Measurements from ENCODE around the gene MRPL37. TPM values are rescaled to one million over a fixed set of nuclear protein-coding genes. Genes with fewer than 3 reads are reported as not detected.

MRPL37 gene
- total and polyA plus RNA-seq, 2 donors (not counting 3 experiments of a cell fraction or from before 2014, with no cell fraction given) = 45.0 to 109 TPM

DNA sequence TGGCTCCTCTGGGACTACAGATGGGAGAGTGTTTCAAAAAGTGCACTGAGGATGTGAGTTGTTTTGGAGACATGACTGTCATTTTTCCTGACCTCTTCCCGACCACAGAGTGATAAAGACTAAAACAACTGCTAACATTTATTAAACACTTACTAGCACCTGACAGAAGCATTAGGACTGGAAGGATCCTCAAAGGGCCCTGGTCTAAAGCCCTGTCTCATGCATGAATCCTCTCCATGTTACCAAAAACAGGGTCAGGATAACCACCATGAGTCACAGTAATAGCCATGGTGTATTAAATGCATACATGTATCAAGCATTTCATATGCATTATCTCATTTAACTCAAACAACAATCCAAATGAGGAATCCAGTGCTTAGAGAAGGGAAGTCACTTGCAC is 11.7 kb upstream of the MRPL37 start:
- POLR2A ChIA-PET = no interaction called here

DNA sequence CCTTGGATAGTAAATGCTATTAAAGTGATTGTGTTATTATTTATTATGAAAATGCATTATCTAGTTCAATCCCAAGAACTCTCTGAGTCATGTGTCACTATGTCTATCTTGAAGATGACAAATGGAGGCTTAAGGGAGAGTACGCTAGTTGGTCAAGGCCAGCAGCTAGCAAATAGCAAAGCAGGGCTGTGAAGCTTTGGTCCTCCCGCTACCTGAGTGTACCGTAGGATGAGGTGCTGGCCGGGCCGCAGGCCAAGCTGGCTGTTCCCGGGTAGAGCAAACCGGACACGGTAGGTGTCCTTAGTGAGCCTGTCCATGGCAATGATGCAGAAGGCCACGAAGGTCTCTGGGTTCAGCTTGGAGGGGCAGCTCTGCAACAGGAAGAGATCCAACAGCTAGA is 9.4 kb upstream of the MRPL37 start:
- CTCF ChIA-PET = interaction anchor here (1.8 kb wide), 1 partner anchor 9 kb away, joined by 5 read pairs; no protein-coding TSS in a partner anchor
- no peak overlapping the region for H2AFZ ChIP-seq (ENCODE audit: low read depth, low read length)
- TF ChIP-seq POLR2AphosphoS5 (IDR thresholded peaks at IDR 0.05; ENCODE audit: insufficient read depth, low read depth, low read length) = no peak
- TF ChIP-seq, protein P1, sequence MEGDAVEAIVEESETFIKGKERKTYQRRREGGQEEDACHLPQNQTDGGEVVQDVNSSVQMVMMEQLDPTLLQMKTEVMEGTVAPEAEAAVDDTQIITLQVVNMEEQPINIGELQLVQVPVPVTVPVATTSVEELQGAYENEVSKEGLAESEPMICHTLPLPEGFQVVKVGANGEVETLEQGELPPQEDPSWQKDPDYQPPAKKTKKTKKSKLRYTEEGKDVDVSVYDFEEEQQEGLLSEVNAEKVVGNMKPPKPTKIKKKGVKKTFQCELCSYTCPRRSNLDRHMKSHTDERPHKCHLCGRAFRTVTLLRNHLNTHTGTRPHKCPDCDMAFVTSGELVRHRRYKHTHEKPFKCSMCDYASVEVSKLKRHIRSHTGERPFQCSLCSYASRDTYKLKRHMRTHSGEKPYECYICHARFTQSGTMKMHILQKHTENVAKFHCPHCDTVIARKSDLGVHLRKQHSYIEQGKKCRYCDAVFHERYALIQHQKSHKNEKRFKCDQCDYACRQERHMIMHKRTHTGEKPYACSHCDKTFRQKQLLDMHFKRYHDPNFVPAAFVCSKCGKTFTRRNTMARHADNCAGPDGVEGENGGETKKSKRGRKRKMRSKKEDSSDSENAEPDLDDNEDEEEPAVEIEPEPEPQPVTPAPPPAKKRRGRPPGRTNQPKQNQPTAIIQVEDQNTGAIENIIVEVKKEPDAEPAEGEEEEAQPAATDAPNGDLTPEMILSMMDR (IDR thresholded peaks at IDR 0.05; ENCODE audit: extremely low read depth in 1 of 2, insufficient read depth in 1 of 2, low read depth in 1 of 2, low read length in 2 of 2) = no peak
- no peak for TF ChIP-seq FOS (IDR thresholded peaks at IDR 0.05; ENCODE audit: borderline replicate concordance, insufficient read depth, low read length)
- TF ChIP-seq EZH2 (IDR thresholded peaks at IDR 0.05; ENCODE audit: borderline replicate concordance, low read depth, low read length, severe bottlenecking) = no peak
- no peak for TF ChIP-seq GATA2 (IDR thresholded peaks at IDR 0.05; ENCODE audit: insufficient read depth, insufficient read length, low read depth, low read length)
- TF ChIP-seq POLR2A (IDR thresholded peaks at IDR 0.05; ENCODE audit: low read depth, low read length) = no peak
- TF ChIP-seq JUN (IDR thresholded peaks at IDR 0.05; ENCODE audit: borderline replicate concordance, insufficient read depth, insufficient read length, low read depth) = no peak
- TF ChIP-seq, protein P2, sequence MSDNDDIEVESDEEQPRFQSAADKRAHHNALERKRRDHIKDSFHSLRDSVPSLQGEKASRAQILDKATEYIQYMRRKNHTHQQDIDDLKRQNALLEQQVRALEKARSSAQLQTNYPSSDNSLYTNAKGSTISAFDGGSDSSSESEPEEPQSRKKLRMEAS (IDR thresholded peaks at IDR 0.05; ENCODE audit: insufficient read depth, insufficient read length) = no peak
- TF ChIP-seq MYC (IDR thresholded peaks at IDR 0.05; ENCODE audit: low read depth, low read length) = no peak
- POLR2A ChIA-PET = no interaction called here
- H3K4me3 ChIP-seq (replicated peaks in 1 of 3; ENCODE audit: insufficient read depth in 1 of 3, low read depth in 1 of 3, low read length in 3 of 3) = no peak overlapping the region
- BruUV-seq (replicated peaks) = no TSS peak
- H3K27me3 ChIP-seq (ENCODE audit: control insufficient read depth in 2 of 2, insufficient read depth in 2 of 2, low read length in 2 of 2) = no peaks in the 10 kb centered on the region
- H3K4me1 ChIP-seq (ENCODE audit: control insufficient read depth, extremely low read depth, insufficient read depth, low read length) = no peaks in the 10 kb centered on the region
- no peaks in the 10 kb centered on the region for H3K79me2 ChIP-seq (ENCODE audit: control insufficient read depth, insufficient read depth, low read length)
- FAIRE-seq (no peak), DNase-seq (ENCODE audit: low read depth, low spot score) (no peak)
- no peak overlapping the region for H3K4me2 ChIP-seq (ENCODE audit: insufficient read depth, low read length)
- H3K36me3 ChIP-seq (ENCODE audit: control insufficient read depth in 2 of 2, extremely low read depth in 1 of 2, insufficient read depth in 2 of 2, low read length in 2 of 2) = no peaks in the 10 kb centered on the region
- H3K9me1 ChIP-seq (replicated peaks; ENCODE audit: control insufficient read depth, extremely low read depth, insufficient read depth, low read length) = no peaks in the 10 kb centered on the region
- intact Hi-C loops (cut with micrococcal nuclease) (no loop called here), dilution Hi-C loops (cut with MboI; ENCODE audit: extremely low pct_ligation_motif_present, low sequenced_read_pairs) (no loop called here)
- no peak overlapping the region for H3K9ac ChIP-seq (replicated peaks; ENCODE audit: extremely low read depth, insufficient read depth, low read length)
- no peaks in the 10 kb centered on the region for H4K20me1 ChIP-seq (replicated peaks; ENCODE audit: control insufficient read depth, extremely low read depth, insufficient read depth, low read length)
- no peak overlapping the region for H3K27ac ChIP-seq (ENCODE audit: insufficient read depth, low read depth, low read length)
- H3K9me3 ChIP-seq (replicated peaks; ENCODE audit: control insufficient read depth, insufficient read depth, low read length) = no peaks in the 10 kb centered on the region

More for the DNA sequence above, 11.7 kb upstream of the MRPL37 start:
- dilution Hi-C loops (cut with MboI; ENCODE audit: extremely low pct_ligation_motif_present, low sequenced_read_pairs) (no loop called here), intact Hi-C loops (cut with micrococcal nuclease) (no loop called here)
- no peaks in the 10 kb centered on the region for H3K9me1 ChIP-seq (replicated peaks; ENCODE audit: control insufficient read depth, extremely low read depth, insufficient read depth, low read length)
- DNase-seq (ENCODE audit: low read depth, low spot score) (no peak), FAIRE-seq (no peak)
- no peak overlapping the region for H3K4me2 ChIP-seq (ENCODE audit: insufficient read depth, low read length)
- no peak overlapping the region for H3K4me3 ChIP-seq (replicated peaks in 1 of 3; ENCODE audit: insufficient read depth in 1 of 3, low read depth in 1 of 3, low read length in 3 of 3)
- no peaks in the 10 kb centered on the region for H3K36me3 ChIP-seq (ENCODE audit: control insufficient read depth in 2 of 2, extremely low read depth in 1 of 2, insufficient read depth in 2 of 2, low read length in 2 of 2)
- no TSS peak for BruUV-seq (replicated peaks)
- H3K4me1 ChIP-seq (ENCODE audit: control insufficient read depth, extremely low read depth, insufficient read depth, low read length) = no peaks in the 10 kb centered on the region
- H3K79me2 ChIP-seq (ENCODE audit: control insufficient read depth, insufficient read depth, low read length) = no peaks in the 10 kb centered on the region
- no peak overlapping the region for H2AFZ ChIP-seq (ENCODE audit: low read depth, low read length)
- TF ChIP-seq, protein P2 (IDR thresholded peaks at IDR 0.05; ENCODE audit: insufficient read depth, insufficient read length) = no peak
- TF ChIP-seq MYC (IDR thresholded peaks at IDR 0.05; ENCODE audit: low read depth, low read length) (no peak), FOS (IDR thresholded peaks at IDR 0.05; ENCODE audit: borderline replicate concordance, insufficient read depth, low read length) (no peak), JUN (IDR thresholded peaks at IDR 0.05; ENCODE audit: borderline replicate concordance, insufficient read depth, insufficient read length, low read depth) (no peak), POLR2A (IDR thresholded peaks at IDR 0.05; ENCODE audit: low read depth, low read length) (no peak)
- no peaks in the 10 kb centered on the region for H3K27me3 ChIP-seq (ENCODE audit: control insufficient read depth in 2 of 2, insufficient read depth in 2 of 2, low read length in 2 of 2)
- CTCF ChIA-PET = no interaction called here
- no peak overlapping the region for H3K9ac ChIP-seq (replicated peaks; ENCODE audit: extremely low read depth, insufficient read depth, low read length)
- H3K9me3 ChIP-seq (replicated peaks; ENCODE audit: control insufficient read depth, insufficient read depth, low read length) = no peaks in the 10 kb centered on the region
- H4K20me1 ChIP-seq (replicated peaks; ENCODE audit: control insufficient read depth, extremely low read depth, insufficient read depth, low read length) = no peaks in the 10 kb centered on the region
- H3K27ac ChIP-seq (ENCODE audit: insufficient read depth, low read depth, low read length) = no peak overlapping the region

All from endothelial cell of umbilical vein (primary cell).